NCI-H128 (cell line): Measurements from ENCODE around the gene GNG2.

Experiments used
- DNase-seq: peaks from one replicate; lab custom pipeline; 2025; ENCODE audit not compliant: unreplicated experiment; lab: John Stamatoyannopoulos, UW

Gene GNG2

GRCh38 chr14:52015411-52016030 lies 155.1 kb downstream of the GNG2 start:
- DNase-seq, result no peak

GRCh38 chr14:52018252-52018651 lies 157.8 kb downstream of the GNG2 start:
- DNase-seq, result no peak

DNA sequence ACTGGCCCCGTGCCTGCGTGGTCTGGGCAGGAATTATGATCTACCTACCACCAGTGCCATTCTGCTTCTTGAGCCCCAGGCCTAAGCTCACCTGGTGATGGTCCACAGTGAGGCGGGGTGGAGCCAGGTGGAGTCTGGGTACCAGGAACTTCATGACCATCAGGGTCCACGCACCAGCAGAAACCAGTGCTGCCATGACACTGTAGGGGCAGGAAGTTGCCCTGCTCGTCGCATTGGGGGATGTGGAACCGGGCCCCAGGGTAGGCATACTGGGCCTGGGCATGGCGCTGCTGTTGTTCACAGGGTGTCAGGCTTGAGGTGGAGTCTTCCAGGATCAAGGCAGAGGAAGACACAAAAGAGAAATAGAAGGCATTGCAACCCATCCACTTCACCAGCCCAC lies 158.6 kb downstream of the GNG2 start:
- no peak for DNase-seq
